ENCODE measurements around the gene SYT2.
"Not testable (repeated sequence)": the region's sequence is repeated elsewhere in the genome, so short reads cannot be mapped to it uniquely, and the experiment has no call there.

The SYT2 gene

GRCh38 chr1:202710070-202711045 lies at the start of gene SYT2:
Gene SYT2 (minus strand): TSS chr1:202710454. CDS start chr1:202605772, 104,682 bp downstream.
- no peak for DNase-seq (ENCODE audit: low spot score)

- no peak for DNase-seq (ENCODE audit: low spot score)
These were observed 46.1 kb upstream of the SYT2 start for GRCh38 chr1:202756391-202756790.

- no peak for DNase-seq (ENCODE audit: low spot score)
These were observed 44.0 kb upstream of the SYT2 start for GRCh38 chr1:202754293-202754692.

GRCh38 chr1:202752774-202753173 lies 42.5 kb upstream of the SYT2 start:
- no peak for DNase-seq (ENCODE audit: low spot score)

GRCh38 chr1:202750761-202751160 lies 40.5 kb upstream of the SYT2 start:
- no peak for DNase-seq (ENCODE audit: low spot score)

- DNase-seq (ENCODE audit: low spot score), result no peak
These were observed 39.8 kb upstream of the SYT2 start for GRCh38 chr1:202750024-202750423.

- DNase-seq (ENCODE audit: low spot score), result no peak
These were observed 35.2 kb upstream of the SYT2 start for GRCh38 chr1:202745323-202745888.

GRCh38 chr1:202744770-202745169 lies 34.5 kb upstream of the SYT2 start:
- not testable (repeated sequence) for DNase-seq (ENCODE audit: low spot score)

GRCh38 chr1:202742496-202742895 lies 32.2 kb upstream of the SYT2 start:
- DNase-seq (ENCODE audit: low spot score), result no peak

GRCh38 chr1:202733251-202733650 lies 23.0 kb upstream of the SYT2 start:
- DNase-seq (ENCODE audit: low spot score), result no peak

- no peak for DNase-seq (ENCODE audit: low spot score)
These were observed 18.7 kb upstream of the SYT2 start for GRCh38 chr1:202728951-202729350.

- no peak for DNase-seq (ENCODE audit: low spot score)
These were observed 15.3 kb upstream of the SYT2 start for GRCh38 chr1:202725526-202725925.

- DNase-seq (ENCODE audit: low spot score), result no peak
These were observed 13.5 kb upstream of the SYT2 start for GRCh38 chr1:202723708-202724107.

- not testable (repeated sequence) for DNase-seq (ENCODE audit: low spot score)
These were observed 12.8 kb upstream of the SYT2 start for GRCh38 chr1:202723046-202723445.

- no peak for DNase-seq (ENCODE audit: low spot score)
These were observed 6.4 kb upstream of the SYT2 start for GRCh38 chr1:202716654-202717053.

GRCh38 chr1:202714202-202714601 lies 3.9 kb upstream of the SYT2 start:
- not testable (repeated sequence) for DNase-seq (ENCODE audit: low spot score)

- DNase-seq (ENCODE audit: low spot score), result peak; percentile 64
These were observed 2.9 kb upstream of the SYT2 start for GRCh38 chr1:202713110-202713509.

GRCh38 chr1:202711949-202712635 lies 1.8 kb upstream of the SYT2 start:
- no peak for DNase-seq (ENCODE audit: low spot score)

GRCh38 chr1:202709276-202710041 lies 795 bp downstream of the SYT2 start:
- DNase-seq (ENCODE audit: low spot score), result no peak

GRCh38 chr1:202708456-202709275 lies 1.6 kb downstream of the SYT2 start:
- no peak for DNase-seq (ENCODE audit: low spot score)

GRCh38 chr1:202706851-202707250 lies 3.4 kb downstream of the SYT2 start:
- no peak for DNase-seq (ENCODE audit: low spot score)

Measured in kidney capillary endothelial cell (primary cell).